D721Med (cell line): ENCODE measurements around the gene MTERF4.

Source experiments
- DNase-seq: peaks from one replicate; pipeline ENCODE4 v3.0.0; 2011; ENCODE audit warnings: low spot score; ENCODE audit not compliant: insufficient read length
- FAIRE-seq: peaks from 2 replicates; lab custom pipeline; 2011; peaks lifted over from hg19 to GRCh38; lab: Jason Lieb, UNC
- CTCF ChIP-seq: IDR thresholded peaks from 2 replicates; pipeline ENCODE4 v1.5.1; 2012; ENCODE audit warnings: mild to moderate bottlenecking, control low read depth; ENCODE audit not compliant: insufficient read depth; ENCODE audit errors: missing control alignments

Gene MTERF4

DNA sequence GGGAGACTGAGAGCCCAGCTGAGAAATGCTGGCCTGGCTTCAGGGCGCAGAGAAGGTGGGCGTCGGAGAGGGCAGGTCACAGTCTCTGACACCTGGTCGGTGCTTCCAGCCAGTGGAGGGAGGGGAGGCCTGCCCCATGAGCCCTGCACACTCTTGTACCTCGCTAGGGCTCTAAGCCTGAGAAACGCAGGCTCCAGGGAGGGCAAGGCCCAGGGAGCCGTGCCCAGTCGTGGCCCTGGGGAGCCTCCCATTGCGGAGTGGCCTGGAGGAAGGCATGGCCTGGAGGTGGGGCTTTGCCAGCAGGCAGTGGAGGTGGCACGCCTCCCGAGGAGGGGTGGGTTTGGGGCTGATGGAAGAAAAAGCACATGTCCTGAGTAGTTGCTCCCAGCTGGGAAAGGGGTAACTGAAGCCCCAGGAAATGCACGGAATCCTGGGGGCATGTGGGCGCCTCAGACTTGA, 39.0 kb downstream of the MTERF4 start:
- no peak for TF ChIP-seq CTCF
- DNase-seq, result no peak
- FAIRE-seq, result no peak

- no peak for DNase-seq
- FAIRE-seq, result no peak
- TF ChIP-seq CTCF, result no peak
Measured at GRCh38 chr2:241062389-241063092, 39.5 kb downstream of the MTERF4 start.

DNA sequence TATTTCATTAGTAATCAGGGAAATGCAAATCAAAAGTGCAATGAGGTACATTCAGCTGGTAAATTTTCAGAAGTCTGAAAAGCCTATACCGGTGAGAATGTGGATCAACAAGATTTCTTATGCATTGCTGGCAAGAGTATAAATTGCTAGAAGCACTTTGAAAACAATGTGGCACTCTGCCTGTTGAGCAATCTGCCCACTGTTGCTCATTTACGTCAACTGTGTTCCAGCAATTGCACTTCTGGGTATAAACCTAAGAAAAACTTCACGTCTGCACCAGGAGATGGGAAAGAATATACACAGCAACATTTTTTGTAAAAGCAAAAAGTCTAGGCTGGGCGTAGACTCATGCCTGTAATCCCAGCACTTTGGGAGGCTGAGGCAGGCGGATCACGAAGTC, 40.8 kb downstream of the MTERF4 start:
- no peak for TF ChIP-seq CTCF
- FAIRE-seq, result no peak

DNA sequence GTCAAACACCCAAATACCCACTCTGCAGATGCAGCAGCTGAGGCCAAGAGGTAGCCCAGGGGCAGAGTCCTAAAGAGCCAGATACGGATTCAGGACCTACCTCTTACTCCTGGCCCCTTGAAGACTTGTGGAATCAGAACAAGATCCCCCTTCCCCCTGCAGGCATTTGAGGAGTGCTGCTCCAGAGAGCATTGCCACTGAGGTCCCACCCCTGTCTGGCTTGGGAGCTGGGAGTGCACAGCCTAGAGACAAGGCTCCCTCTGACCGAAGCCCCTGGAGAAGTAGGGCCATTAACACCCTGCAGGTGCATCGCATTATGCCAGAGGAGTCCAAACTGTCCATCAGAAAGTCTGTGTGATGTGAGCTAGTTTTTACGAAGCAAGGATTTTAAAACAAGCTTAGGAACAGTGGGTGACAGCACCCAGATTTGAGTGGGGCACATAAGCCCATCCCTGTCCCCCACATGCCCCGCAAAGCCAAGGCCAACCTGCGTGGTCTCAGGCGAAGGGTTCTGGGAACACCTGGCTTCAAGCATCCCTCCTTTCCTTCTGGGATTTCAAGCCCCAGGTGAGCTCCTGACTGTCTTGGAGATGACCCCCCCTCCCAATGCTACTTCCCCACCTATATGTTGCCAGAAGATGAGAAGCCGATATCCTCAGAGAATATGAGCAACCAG, 48.4 kb downstream of the MTERF4 start:
- FAIRE-seq, result no peak
- no peak for DNase-seq
- TF ChIP-seq CTCF, result no peak

More for the DNA sequence above, 40.8 kb downstream of the MTERF4 start:
- no peak for DNase-seq

DNA sequence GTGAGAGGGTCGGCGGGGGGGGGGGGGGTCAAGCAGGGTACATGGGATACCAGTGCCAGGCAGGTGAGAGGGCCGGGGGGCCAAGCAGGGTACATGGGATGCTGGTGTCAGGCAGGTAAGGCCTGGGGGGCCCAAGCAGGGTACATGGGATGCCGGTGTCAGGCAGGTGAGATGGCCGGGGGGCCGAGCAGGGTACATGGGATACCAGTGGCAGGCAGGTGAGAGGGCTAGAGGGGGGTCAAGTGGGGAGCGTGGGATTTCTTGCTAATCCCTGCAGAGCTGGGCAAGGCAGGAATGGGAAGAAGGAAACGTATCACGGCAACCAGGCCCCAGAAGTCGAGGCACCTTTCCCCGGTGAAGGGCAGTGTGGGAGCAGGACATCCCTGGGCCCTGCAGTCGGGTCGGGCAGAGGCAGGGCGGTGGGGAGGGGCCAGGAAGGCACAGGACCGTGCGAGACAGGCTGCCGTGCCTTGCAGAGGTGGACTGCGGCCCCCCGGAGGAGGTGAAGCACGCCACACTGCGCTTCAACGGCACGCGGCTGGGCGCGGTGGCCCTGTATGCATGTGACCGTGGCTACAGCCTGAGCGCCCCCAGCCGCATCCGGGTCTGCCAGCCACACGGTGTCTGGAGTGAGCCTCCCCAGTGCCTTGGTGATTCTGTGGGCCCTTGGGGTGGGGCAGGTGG, 49.3 kb downstream of the MTERF4 start:
- FAIRE-seq (no peak), DNase-seq (no peak)
- no peak for TF ChIP-seq CTCF

- FAIRE-seq, result no peak
- TF ChIP-seq CTCF, result no peak
- DNase-seq, result no peak
Measured at GRCh38 chr2:241051578-241052487, 50.3 kb downstream of the MTERF4 start.
